Measurements from ENCODE around the gene ISL2.
"Not testable (repeated sequence)": the region's sequence is repeated elsewhere in the genome, so short reads cannot be mapped to it uniquely, and the experiment has no call there.

The ISL2 gene

DNA sequence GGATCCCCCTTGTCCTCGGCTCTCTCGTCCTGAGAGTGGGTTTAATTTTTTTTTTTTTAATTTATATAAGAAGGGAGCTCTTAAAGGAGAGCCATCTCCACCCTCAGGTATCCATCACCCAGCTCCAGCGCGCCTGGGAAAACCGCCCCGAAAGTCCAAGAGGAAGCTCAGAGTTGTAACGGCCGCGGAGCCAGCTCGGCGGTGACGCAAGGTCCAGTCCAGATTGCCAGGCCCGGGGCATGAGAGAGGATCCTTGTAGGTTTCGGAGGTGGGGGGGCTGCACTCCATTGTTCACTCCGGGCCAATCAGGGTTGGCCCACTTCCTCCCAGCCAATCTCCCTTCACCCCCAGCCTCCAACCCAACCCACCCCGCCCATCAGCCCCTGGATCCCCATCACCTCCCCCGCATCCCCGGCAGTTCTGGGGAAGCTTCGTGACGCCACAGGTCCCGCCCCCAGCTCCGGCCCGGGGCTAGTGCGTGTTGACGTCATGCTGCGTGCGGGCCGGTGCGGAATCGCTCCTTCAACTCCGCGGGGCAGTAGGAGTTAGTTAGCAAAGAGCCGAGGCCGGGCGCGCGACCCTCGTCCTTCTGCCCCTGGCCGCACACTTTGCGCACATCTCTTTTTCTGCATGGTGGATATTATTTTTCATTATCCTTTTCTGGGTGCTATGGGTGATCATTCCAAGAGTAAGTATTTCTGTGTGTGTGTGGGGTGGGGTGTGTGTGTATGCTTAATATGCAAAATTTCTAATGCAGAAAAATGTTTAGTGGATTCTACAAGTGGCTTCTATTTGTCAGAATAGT is at the start of gene ISL2:
Gene ISL2, plus strand, starts transcription at position 520 of the 805 bp plus-strand sequence. Its CDS starts 111 bp downstream, at position 631.
- Mint-ChIP-seq H3K27me3 (peaks cover 38% of the 10 kb centered on the region), H3K36me3 (no peaks in the 10 kb centered on the region), H3K27ac (no peak within 1 kb of the TSS), H3K9me3 (ENCODE audit: low read depth) (no peaks in the 10 kb centered on the region), H3K4me3 (peak within 1 kb of the TSS; percentile 83), H3K4me1 (ENCODE audit: low read depth) (peaks cover 44% of the 10 kb centered on the region)

GRCh38 chr15:76289582-76289981 is 47.0 kb upstream of the ISL2 start:
- Mint-ChIP-seq H3K9me3 (ENCODE audit: low read depth) (no peaks in the 10 kb centered on the region), H3K4me1 (ENCODE audit: low read depth) (peaks cover 34% of the 10 kb centered on the region), H3K4me3 (no peak overlapping the region), H3K27me3 (no peaks in the 10 kb centered on the region), H3K27ac (peak overlapping the region; percentile 81), H3K36me3 (peaks cover 11% of the 10 kb centered on the region)

DNA sequence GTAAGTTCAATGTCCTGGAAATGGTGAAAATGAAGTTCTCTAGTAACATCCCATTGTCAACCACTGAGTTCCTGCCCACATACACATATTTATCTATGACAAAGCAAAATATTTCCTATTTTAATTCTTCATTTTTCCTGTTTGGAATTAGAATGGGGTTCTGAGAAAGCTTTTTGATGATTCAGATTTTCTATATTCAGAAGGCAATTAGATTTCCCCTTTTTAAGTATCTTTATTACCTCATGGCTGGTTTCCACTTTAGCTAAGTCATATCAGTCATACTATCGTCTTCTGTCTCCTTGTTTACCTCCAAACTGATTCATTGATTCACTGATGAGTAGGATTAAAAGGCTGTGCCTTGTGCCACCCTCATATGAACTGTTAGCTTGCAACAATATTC is 43.2 kb upstream of the ISL2 start:
- no peaks in the 10 kb centered on the region for H3K27me3 Mint-ChIP-seq
- H3K27ac Mint-ChIP-seq: peak overlapping the region; percentile 61
- H3K4me3 Mint-ChIP-seq: no peak overlapping the region
- H3K4me1 Mint-ChIP-seq (ENCODE audit: low read depth): peaks cover 29% of the 10 kb centered on the region
- peaks cover 5% of the 10 kb centered on the region for H3K36me3 Mint-ChIP-seq
- no peaks in the 10 kb centered on the region for H3K9me3 Mint-ChIP-seq (ENCODE audit: low read depth)

DNA sequence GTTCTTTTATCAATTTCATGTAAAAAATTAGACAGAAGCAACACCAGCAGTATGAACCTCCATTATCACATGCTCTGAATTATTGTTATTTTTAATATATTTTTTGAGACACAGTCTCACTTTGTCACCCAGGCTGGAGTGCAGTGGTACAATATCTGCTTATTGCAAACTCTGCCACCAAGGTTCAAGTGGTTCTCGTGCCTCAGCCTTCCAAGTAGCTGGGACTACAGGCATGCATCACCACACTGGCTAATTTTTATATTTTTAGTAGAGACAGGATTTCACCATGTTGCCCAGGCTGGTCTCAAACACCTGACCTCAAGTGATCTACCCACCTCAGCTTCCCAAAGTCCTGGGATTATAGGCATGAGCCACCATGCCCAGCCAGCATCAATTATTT is 42.1 kb upstream of the ISL2 start:
- not testable (repeated sequence) for H3K27me3 Mint-ChIP-seq; H3K4me3 Mint-ChIP-seq; H3K27ac Mint-ChIP-seq; H3K9me3 Mint-ChIP-seq (ENCODE audit: low read depth); H3K36me3 Mint-ChIP-seq
- H3K4me1 Mint-ChIP-seq (ENCODE audit: low read depth): peaks cover 29% of the 10 kb centered on the region

DNA sequence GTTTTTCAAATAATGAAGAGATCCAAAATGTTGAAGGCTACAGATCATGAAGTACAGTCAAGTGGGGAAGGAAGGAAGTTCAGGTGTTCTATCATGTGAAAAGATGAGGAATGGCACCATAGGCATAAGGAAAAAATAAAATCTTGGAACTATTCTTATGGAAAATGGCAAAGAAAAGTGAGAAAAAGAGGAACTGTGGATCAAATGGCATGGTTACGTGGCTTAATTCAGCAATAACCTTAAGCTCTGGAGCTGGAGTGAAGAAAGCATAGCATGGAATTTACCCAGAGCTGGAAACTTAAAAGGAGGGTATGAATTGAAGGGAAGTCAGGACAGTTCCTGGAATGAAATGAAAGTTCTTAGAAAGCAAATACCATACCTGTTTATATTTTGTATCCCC is 39.7 kb upstream of the ISL2 start:
- H3K4me3 Mint-ChIP-seq: no peak overlapping the region
- no peaks in the 10 kb centered on the region for H3K27me3 Mint-ChIP-seq
- H3K9me3 Mint-ChIP-seq (ENCODE audit: low read depth): no peaks in the 10 kb centered on the region
- H3K27ac Mint-ChIP-seq: no peak overlapping the region
- peaks cover 1% of the 10 kb centered on the region for H3K36me3 Mint-ChIP-seq
- peaks cover 36% of the 10 kb centered on the region for H3K4me1 Mint-ChIP-seq (ENCODE audit: low read depth)

DNA sequence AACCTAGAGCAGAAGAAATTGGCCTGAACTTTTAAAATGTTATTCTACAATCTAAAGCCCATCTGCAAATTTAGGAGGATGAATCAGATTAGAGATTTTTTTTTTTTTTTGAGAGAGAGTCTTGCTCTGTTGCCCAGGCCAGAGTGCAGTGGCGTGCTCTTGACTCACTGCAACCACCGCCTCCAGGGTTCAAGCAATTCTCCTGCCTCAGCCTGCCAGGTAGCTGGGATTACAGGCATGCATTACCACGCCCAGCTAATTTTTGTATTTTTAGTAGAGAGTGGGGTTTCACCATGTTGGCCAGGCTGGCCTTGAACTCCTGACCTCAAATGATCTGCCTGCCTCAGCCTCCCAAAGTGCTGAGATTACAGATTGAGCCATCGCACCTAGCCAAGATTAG is 38.6 kb upstream of the ISL2 start:
- not testable (repeated sequence) for H3K9me3 Mint-ChIP-seq (ENCODE audit: low read depth); H3K36me3 Mint-ChIP-seq; H3K27me3 Mint-ChIP-seq; H3K27ac Mint-ChIP-seq; H3K4me3 Mint-ChIP-seq
- H3K4me1 Mint-ChIP-seq (ENCODE audit: low read depth): peaks cover 39% of the 10 kb centered on the region

- Mint-ChIP-seq H3K36me3 (no peaks in the 10 kb centered on the region), H3K4me1 (ENCODE audit: low read depth) (peaks cover 34% of the 10 kb centered on the region), H3K9me3 (ENCODE audit: low read depth) (no peaks in the 10 kb centered on the region), H3K27me3 (no peaks in the 10 kb centered on the region), H3K27ac (no peak overlapping the region), H3K4me3 (no peak overlapping the region)
These were observed 37.6 kb upstream of the ISL2 start for GRCh38 chr15:76298986-76299385.

DNA sequence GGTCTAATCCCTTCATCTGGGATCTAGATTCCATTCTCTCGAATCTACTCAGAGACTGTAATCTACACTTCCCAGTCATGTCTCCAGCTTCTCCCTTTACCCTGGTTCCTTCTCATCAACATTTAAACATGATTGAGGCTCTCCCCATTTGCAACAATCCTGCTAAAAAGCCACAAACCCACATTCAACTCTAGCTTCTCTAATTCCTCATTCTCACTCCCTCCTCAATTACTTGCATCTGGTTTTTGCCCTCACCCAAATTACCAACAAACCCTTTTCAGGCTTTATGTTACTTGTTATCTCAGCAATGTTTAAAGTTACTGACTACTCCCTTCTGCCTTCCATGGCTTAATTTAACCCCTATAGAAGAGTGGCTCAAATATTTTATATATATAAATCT is 36.8 kb upstream of the ISL2 start:
- Mint-ChIP-seq H3K27ac (no peak overlapping the region), H3K4me1 (ENCODE audit: low read depth) (peaks cover 29% of the 10 kb centered on the region), H3K4me3 (no peak overlapping the region), H3K27me3 (no peaks in the 10 kb centered on the region), H3K36me3 (no peaks in the 10 kb centered on the region), H3K9me3 (ENCODE audit: low read depth) (no peaks in the 10 kb centered on the region)

DNA sequence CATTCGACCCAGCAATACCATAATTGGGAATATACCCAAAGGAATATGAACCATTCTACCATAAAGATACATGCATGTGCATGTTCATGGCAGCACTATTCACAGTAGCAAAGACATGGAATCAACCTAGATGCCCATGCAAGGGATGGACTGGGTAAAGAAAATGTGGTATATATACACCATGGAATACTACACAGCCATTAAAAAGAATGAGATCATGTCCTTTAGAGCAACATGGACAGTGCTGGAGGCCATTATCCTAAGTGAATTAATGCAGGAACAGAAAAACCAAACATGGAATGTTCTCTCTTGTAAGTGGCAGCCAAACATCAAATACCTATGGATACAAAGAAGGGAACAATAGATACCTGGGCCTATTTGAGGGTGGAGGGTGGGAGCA is 32.7 kb upstream of the ISL2 start:
- peaks cover 43% of the 10 kb centered on the region for H3K4me1 Mint-ChIP-seq (ENCODE audit: low read depth)
- no peak overlapping the region for H3K27ac Mint-ChIP-seq
- peaks cover 5% of the 10 kb centered on the region for H3K9me3 Mint-ChIP-seq (ENCODE audit: low read depth)
- no peaks in the 10 kb centered on the region for H3K27me3 Mint-ChIP-seq
- no peak overlapping the region for H3K4me3 Mint-ChIP-seq
- peaks cover 7% of the 10 kb centered on the region for H3K36me3 Mint-ChIP-seq

DNA sequence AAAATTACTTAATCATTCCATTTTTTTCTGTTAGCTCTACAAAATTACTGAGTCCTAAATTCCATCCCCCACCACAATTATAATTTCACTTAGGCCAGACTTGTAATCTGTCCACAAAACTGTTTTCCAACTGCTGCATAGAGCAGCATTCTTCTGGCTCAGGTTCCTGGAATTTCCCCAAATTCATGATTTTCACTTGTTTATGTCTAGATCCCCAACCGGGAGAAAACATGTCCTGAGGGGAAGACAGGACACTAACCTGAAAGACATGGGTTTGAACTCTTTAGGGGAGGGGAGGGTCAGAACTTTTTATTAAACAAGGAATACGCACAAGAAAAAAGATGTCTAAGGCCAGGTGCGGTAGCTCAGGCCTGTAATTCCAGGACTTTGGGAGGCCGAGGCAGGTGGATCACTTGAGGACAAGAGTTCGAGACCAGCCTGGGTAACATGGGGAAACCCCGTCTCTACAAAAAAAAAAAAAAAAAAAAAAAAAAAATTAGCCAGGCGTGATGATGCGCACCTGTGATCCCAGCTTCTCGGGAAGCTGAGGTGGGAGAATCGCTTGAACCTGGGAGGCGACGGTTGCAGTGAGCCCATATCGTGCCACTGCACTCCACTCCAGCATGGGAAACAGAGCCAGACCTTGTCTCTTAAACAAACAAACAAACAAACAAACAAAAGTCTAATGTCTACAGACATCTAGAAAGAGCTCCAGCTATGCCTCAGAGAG is 26.8 kb upstream of the ISL2 start:
- Mint-ChIP-seq H3K9me3 (ENCODE audit: low read depth) (peaks cover 5% of the 10 kb centered on the region), H3K27me3 (no peaks in the 10 kb centered on the region), H3K4me1 (ENCODE audit: low read depth) (peaks cover 48% of the 10 kb centered on the region), H3K27ac (no peak overlapping the region), H3K4me3 (peak overlapping the region; percentile 92), H3K36me3 (peaks cover 7% of the 10 kb centered on the region)

DNA sequence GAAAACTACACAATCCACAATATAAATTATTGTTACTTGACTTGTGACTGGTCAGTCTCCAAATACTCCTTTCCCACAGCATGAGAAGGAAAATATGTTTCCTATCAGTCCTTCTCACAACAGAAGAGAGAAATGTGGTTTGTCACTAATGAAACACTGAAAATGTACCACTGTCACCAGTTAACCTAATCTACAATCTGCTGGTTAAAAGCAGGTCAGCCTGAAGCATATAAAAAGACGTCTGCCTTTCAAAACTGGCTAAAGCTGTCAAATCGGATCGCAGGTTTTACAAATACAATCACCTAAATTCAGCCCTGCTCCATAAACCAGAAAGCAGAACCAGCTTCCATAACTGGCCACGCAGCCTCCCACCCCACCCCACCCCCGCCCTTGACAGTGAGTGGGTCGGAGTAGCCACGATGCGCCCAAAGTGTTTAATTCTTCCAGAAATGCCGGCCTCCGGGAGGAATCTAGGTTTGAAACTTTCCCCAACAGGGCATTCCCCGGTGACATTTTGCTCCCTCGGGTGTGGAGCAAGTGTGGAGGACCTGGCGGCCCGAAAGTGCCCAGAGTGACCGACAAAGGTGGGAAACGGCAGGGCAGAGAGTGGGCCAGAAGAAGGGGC is 26.0 kb upstream of the ISL2 start:
- H3K4me3 Mint-ChIP-seq: peak overlapping the region; percentile 92
- peak overlapping the region; percentile 80 for H3K27ac Mint-ChIP-seq
- peaks cover 41% of the 10 kb centered on the region for H3K4me1 Mint-ChIP-seq (ENCODE audit: low read depth)
- no peaks in the 10 kb centered on the region for H3K9me3 Mint-ChIP-seq (ENCODE audit: low read depth)
- H3K36me3 Mint-ChIP-seq: peaks cover 2% of the 10 kb centered on the region
- no peaks in the 10 kb centered on the region for H3K27me3 Mint-ChIP-seq

GRCh38 chr15:76311100-76311953 is 25.2 kb upstream of the ISL2 start, which contains the start of gene ETFA:
TSS of gene ETFA (minus strand) at chr15:76311469. CDS start at chr15:76311388, 81 bp downstream.
- Mint-ChIP-seq H3K27ac (peak within 1 kb of the TSS; percentile 80), H3K4me3 (peak within 1 kb of the TSS; percentile 92), H3K27me3 (no peaks in the 10 kb centered on the region), H3K4me1 (ENCODE audit: low read depth) (peaks cover 36% of the 10 kb centered on the region), H3K9me3 (ENCODE audit: low read depth) (no peaks in the 10 kb centered on the region), H3K36me3 (no peaks in the 10 kb centered on the region)

DNA sequence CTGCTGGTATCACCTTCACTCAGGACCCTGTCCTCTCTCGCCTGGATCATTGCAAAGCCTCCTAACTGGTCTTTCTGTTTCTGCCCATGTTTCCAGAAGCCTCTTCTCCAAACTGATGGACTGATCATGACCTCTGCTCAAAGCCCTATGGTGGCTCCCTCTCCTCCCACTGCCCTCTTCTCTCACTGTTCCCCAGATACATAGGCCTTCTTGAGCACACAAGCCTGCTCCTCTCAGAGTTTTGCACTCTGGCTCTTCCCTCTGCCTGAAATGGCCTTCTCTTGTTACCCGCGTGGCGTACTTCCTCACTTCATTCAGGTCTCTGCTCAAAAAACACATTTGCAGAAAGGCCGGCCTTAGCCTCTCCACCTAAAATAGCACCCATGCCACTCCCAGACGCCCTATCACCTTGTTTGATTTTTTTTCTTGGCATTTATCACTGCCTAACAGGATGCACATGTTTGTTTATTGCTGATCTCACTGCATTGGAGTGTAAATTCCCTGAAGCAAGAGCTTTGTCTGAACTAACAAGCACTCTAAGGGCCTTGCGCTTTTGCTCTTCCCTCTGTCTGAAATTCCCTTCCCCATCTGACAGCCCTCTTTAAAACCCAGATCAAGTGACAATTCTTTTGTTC is 23.9 kb upstream of the ISL2 start:
- Mint-ChIP-seq H3K27ac (no peak overlapping the region), H3K4me3 (peak overlapping the region; percentile 30), H3K36me3 (no peaks in the 10 kb centered on the region), H3K4me1 (ENCODE audit: low read depth) (peaks cover 33% of the 10 kb centered on the region), H3K9me3 (ENCODE audit: low read depth) (no peaks in the 10 kb centered on the region), H3K27me3 (peaks cover 3% of the 10 kb centered on the region)

GRCh38 chr15:76313175-76313567 is 23.4 kb upstream of the ISL2 start:
- not testable (repeated sequence) for H3K27ac Mint-ChIP-seq; H3K9me3 Mint-ChIP-seq (ENCODE audit: low read depth); H3K27me3 Mint-ChIP-seq; H3K36me3 Mint-ChIP-seq
- H3K4me3 Mint-ChIP-seq: peak overlapping the region; percentile 30
- peaks cover 29% of the 10 kb centered on the region for H3K4me1 Mint-ChIP-seq (ENCODE audit: low read depth)

Data from activated naive CD8-positive, alpha-beta T cell (primary cell).